ENCODE measurements around the gene MGAT5.

Gene MGAT5

DNA sequence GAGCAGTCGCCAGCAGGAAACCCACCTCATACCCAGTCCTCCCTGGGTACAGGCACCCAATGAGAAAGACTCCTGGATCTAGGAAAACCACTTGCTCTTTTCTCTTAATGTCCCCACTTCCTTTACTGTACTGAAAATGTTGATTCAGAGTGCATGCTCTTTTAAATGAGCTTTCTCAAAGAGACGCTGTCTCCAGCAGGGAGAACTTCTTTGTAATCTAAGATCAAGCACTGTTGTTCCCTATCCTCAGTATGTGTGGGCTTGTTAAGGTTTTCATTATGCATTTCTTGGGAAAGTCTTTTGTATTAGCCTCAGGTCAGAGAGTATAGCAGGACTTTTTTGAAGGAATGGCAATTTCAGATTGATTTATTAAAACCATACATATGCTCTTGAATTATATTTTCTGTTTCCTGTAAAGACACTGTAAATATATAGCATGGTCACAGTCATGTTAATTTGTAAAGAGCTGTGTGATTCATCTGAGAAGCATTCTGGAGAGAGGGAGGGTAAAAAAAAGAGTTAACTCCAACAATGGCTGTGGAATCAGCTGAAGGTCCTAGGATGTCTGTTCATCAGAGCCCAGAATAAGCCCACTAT, 178.1 kb downstream of the MGAT5 start:
- no peak for DNase-seq

DNA sequence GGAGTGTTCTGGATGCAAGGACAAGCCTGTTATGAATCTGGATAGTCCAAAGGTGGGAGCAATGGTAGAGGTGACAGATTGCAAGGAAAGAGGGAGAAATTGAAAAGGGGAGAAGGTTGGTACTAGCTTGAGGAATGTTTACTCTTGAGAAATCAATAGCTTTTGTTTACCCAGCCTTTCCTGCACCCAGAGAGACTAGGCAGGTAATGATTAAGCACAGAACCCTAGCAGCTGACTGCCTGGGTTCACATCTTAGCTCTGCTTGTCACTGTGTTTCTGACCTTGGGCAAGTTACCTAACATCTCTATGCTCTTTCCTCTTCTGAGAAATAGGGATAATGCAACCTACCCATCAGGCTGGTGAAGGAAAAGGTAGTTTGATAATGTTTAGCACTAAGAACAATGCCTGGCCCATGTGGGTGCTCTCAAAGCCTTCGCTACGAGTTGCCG, 178.6 kb downstream of the MGAT5 start:
- no peak for DNase-seq

DNA sequence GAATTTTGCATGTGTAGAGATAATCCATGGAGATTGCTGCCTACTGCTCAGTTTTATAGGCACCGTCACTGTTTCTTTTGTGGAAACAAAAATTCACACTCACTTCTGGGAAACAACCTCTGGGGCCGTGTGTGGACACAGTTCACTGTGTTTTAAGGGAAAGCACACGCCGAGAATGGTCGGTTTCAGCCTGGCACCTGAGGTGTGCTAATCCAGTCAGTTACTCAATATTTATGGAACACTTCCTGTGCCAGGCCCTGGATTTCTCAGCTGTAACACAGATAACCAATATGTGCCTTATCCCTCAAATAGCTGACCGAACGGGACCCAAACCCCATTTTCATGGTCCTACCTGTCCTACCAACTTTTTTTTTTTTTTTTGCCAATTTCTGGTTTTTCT, 179.6 kb downstream of the MGAT5 start:
- no peak for DNase-seq

DNA sequence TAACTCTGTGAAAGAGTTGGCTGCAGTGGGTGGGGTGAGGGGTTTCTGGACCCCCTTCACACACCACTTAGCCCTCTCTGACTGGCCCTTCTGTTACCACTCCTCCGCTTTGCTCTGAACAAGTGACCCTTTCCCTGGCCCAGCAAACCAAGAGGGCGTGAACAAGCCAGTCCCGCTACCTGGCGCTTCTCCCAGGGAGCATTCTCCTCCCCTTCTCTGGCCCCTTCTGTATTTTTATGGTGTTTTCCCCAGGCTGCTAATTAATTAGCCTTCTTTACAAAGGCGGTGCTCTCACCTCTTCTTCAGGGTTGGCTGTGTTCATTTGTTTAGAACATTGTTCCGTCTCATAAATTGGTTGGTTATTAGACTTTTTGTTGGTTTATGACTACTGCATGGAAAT, 180.1 kb downstream of the MGAT5 start:
- no peak for DNase-seq

DNA sequence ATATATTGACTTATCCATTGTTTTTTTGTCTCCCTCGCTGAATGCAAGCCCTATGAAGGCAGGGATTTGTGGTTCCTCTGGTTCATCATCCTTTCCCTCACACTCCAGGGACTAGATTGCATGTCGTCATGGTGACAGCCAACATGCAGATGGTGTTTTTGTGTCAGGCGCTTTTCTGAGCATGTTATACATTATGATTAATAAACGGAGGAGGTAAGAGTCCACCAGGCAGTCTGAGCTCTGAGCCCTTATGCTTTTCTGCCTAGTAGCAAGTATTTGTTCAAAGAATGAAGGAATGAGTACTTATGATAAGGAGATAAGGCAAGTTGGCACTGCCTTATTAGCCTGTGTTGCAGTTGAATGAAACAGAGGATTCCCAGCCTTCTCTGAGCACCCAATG, 181.6 kb downstream of the MGAT5 start:
- no peak for DNase-seq

DNA sequence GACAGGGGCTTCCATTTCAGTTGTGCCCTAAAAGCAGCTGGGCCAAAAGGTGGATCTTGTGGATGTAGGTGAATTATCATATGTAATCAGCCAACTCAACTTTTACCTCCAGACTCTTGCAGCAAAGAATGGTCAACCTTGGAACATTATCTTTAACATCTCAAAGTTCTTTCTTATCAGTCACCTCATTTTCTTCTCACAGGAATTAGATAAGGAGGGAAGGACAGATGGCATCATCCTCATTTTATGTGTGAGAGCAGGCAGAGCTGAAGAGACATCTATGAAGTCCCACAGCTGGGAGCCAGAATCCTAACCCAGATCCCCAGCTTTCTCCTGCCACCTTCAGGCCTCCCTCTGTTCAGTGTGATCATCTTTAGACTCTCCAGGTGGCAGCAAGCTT, 182.1 kb downstream of the MGAT5 start:
- no peak for DNase-seq

DNA sequence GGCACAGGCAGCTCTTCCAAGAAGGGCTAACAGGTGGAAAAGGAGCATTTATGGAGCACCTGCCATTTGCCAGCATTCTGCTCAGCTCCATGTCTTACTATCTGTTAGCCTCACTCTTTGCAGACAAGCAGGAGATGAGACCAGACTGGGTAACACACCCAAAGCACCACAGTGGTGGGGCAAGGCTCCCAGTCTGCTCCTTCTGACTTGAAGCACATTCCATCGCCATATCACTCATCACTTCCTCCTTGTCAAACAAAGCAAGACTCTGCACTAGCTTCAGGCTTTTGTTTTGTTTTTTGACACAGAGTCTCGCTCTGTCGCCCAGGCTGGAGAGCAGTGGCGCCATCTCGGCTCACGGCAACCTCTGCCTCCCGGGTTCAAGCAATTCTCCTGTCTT, 182.8 kb downstream of the MGAT5 start:
- no peak for DNase-seq

DNA sequence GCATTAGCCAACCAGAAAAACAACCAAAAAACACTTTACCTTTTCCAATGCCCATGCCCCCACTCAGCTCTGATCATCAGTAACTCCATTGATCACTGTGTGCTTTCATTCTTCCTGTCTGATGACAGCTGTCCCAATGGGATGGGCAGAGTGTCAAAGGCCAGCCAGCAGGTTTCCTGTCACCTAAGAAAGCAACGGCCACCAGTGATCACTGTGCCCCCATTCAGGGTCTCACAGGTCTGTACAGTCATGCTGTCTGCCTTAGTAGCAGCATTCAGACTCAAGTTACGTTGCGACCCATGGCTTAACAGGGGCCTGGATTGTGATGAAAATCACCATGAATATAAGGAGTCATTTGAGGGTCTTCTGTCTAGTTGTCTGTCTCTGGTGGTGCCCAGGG, 184.5 kb downstream of the MGAT5 start:
- DNase-seq: peak in 1 of 2 experiments; percentile 7

DNA sequence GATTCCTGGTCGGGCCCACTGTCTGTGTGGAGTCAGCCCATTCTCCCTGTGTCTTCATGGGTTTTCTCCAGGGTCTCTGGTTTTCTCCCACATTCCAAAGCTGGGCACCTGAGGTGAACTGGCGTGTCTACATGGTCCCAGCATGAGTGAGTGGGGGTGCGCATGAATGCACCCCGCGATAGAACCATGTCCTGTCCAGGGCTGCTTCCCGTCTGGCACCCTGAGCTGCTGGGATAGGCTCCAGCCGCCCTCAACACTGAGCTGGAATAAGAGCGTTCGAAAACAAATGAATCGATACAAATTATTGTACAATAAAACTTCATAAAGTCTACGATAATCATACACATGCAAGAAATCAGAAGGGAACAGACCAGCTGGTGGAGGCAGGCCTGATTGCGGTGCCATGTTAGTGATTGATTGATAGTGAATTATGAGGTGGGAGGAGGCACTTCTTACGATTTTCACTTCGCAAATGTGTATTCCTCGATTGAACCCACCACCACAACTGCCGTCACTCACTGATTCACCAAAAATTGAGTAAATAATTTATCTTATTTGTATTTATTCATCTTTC, 186.6 kb downstream of the MGAT5 start:
- DNase-seq: no peak

DNA sequence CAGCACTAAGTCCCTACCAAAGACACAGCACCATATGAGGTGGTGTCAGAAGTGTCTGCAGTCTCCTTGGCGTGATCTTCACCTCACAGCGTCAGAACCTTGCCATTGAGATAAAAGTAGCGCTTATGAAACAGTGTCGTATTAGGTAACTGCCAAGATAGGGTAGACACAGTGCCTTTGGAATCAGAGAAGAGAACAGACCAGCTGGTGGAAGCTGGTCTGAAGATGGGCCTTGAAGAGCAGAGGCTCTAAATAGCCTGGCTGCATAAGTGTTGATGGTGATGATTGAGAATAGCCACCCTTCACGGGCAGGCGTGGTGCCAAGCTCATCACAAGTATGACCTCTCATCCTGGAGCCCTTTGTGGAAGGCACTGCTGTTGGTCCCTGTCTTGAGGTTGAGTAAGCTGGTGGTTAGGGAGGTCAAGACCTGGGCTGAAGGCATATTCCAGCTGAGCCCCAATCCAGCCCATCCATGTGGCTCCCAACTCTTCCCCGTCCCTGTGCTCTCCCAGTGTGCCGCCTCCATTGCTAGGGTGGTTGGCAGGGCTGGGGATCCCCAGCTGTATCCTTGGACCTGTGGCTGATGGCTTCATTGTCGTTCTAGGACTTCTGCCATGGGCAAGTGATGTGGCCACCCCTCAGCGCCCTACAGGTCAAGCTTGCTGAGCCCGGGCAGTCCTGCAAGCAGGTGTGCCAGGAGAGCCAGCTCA, 187.4 kb downstream of the MGAT5 start:
- DNase-seq: no peak

DNA sequence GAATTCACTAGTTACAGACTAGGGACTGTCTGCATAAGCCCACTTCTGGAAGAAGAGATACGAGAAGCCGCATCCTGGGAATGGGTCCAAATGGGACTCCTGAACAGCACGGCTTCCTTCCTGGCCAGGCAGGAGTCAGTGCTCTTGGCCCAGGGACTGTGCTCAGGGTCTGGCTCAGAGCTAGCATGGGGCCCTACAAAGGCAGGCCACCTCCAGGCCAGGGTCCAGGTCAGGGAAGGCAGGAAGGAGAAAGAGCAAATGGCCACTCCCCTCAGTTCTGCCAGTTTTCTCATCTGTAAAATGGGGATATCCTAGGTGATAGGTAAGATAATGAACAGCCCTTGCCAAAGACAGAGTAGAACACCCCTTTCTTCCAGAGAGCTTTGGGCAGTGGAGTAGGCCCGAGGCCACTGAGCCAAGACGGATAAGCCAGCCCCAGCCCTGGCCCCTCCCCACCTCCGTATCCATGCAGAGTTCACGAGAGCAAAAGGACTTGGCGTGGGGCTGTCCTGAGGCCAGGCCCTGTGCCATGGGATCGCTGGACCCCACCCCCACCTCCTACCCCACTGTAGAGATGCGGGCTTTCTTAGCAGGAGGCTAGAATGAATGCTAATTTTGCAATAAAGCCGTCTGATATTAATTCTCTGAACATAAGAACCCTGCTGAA, 190.1 kb downstream of the MGAT5 start:
- no peak for DNase-seq

DNA sequence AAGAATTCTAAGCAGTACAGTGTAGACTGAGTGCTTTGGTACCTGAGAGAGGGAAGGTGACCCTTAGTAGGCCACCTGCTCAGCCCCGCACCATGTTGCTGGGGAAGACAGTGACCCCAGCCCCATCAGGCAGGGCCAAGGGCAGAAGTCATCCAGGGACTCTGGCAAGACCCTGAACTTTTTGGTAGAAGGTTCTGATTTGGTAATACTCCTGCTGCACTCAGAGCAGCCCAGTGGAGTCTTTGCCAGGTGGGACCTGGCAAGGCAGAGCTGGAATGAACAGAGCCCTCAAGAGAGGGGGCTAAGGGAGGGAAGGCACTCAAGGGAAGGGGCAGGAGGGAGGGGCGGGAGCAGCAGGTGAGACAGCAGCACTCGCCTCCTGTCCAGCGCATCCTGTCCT, 191.2 kb downstream of the MGAT5 start:
- DNase-seq: no peak

DNA sequence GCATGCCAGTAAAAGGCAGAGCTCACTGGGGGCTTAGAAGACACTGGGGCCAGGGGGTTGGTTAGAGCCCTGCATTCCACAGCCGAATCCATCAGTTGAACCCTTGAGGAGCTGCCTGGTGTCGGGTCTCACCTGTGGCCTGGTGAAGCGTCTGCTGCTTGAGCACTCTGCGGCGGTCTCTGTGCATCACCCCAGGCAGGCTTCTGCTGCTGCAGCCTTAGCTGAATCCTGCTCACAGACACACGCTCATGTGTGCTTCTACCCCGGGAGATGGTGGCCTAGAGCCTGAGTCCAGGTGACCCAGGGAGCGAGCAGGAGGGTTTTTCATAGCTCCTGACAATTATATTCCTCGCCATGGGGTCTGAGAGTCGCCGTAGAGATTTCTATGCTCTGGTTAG, 192.1 kb downstream of the MGAT5 start:
- DNase-seq: no peak

DNA sequence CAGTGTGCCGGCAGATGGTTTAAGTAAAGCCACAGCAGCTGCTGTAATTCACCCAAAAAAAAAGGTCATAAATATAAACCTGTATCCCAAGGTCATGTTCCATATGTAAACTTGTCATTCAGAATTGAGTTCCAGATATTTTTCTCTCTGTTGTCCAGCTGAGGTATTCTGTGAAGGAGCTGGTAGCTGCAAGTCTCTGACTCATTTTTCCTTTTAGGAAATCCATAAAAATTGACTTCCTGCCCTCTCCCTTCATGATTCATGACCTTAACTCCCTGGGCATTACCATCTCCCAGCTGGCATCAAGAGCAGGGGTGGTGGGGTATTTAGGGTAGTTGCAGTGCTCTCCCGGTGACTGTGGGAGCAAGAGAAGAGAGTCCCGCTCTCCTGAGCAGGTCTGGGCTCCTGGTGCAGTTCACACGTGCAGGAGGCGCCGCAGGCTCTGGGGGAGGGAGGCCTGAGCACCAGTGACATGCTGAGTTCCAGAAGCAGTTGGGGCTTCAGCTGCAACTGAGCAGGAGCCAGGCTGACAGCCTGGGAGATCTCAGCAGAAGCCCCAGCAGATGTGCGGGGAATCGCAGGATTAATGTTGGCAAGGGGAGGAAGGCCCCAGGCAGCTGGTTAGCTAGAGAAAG, 192.6 kb downstream of the MGAT5 start:
- DNase-seq: no peak

DNA sequence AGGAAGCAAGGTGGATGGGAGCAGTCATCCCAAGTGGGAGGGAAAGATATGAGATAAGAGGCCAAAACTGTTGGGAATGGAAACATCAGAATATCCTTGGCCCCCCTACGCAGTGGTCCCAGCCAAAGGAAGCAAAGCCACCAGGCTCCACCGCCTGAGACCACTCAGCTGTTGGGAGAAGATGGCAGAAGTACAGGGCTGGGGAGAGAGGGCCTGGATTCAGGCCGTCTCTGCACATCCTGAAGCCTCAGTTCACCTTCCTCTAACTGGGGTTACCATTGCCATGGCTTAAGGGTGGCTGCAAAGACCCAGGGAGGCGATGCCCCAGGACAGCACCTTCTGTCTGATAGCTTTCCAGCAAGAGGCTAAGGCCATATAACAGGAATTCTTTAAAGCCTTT, 193.8 kb downstream of the MGAT5 start:
- DNase-seq: no peak

DNA sequence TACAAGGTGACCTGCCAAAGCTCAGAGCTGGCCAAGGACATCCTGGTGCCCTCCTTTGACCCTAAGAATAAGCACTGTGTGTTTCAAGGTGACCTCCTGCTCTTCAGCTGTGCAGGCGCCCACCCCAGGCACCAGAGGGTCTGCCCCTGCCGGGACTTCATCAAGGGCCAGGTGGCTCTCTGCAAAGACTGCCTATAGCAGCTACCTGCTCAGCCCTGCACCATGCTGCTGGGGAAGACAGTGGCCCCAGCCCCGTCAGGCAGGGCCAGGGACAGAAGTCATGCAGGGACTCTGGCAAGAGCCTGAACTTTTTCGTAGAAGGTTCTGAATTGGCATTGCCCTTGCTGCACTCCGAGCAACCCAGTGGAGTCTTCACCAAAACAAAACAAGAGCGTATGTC, 194.8 kb downstream of the MGAT5 start:
- DNase-seq: no peak

DNA sequence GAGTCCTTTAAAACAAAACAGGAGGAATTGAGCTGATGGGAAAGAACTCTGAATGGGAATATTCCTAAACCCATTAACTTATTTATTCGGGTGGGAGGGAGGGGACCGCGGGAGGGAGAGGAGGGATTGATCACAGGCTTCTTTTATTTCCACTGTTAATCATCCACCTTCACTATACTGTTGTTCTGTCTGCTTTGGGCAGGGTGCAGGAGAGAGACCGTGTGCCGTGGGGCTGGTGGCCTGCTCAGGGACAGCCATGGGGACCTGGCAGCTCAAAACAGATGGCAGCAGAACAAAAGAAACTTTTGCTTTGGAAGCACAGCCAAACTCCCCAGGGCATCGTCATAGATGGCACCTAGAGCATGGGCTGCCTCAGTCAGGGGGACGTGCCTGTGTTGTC, 195.3 kb downstream of the MGAT5 start:
- no peak for DNase-seq

DNA sequence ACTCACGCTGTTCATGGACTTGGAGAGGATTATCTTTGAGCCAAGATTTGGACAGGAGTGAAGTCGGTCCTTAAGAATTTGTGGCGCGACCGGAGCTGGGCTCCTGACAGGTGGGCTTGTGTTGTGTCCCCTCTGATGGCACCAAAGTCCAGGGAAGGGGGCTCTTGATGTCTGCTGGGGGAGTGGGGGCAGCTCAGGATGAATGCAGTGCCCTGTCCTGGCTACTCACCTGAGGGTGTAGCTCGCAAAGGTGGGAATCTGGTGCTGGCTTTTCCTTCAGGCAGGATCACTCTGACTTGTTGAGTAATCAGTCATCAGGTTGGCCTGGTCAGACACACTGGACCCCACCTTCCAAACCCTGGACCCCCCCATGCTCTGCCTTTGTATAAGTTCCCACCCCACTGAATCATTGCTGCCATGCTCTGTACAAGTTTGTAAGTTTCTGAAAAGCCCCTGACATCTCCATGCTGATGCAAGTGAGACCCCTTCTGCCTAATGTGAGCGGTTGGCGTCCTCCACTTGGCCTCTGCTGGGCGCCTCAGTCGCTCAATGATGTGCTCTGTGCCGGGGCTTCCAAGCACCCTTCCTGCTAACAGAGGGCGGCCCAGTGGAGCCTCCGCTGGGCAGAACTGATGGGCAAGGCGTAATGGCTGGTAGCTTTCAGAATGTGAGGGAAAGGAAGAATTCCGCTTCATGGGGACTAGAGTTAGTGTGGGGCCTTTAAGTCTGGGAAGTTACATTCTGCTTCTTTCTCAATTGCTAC, 196.1 kb downstream of the MGAT5 start:
- no peak for DNase-seq

DNA sequence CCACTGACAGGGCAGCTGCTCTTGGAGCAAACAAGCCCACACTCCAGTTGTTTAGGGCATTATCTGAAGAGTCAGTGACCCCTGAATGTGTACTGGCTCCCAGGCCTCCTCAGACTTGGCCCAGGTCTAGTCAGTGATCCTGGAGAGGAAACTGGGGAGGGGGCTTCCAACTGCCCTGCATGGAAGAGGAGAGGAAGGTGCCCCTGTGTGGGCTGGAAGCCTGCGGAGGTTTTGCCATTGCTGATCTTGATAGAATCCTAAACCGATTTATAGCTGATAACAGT, 197.4 kb downstream of the MGAT5 start:
- no peak for DNase-seq

DNA sequence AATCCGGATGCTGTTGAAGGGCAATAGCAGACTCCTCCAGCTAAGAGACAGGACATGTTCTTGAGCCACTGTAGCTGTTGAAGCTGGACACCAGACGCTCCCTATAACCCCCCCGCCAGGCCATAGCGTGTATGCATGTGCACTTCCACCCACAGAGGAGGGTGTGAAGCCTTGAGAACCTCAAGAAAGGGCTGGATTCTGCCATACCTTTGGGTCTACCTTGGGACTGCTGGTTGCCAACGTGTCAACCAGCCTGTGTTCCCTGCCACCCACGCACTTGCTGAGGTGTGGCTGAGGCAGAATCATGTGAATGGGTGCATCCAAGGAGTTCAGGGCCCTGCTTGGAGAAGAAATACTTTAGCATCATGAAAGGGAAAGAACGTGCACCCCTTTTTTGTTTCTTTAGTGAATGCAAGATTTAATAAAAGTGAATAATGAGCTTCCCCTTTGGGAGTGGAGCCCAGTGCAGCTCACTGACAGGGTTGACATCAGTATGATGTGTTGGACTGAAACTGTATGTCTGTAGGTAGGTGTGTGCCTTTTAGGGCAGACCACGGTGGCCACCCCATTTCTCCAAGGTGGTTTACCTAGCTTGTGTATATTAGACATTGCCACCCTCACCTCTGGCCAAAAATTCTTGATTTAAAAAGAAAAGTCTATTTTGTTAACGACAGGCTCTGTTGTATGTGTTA, 198.3 kb downstream of the MGAT5 start:
- no peak for DNase-seq

DNA sequence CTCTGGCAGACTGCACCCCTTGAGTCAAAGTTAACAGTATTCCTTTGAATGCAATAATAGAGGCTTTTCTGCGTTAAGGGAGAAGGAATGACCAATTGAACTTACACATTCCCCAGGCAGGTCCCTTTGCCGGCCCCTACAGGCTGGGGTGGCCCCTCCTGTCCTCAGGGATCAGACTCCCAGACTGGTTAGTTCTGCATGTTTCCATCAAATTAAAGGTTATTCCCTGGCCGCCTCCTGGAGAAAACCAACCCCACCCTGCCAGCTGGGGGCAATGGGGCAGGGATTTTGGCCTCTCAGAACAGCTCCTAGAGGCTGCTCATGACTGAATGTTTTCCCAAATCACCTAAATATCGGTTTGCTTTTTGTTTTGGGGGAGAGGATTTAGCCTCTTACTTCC, 199.6 kb downstream of the MGAT5 start:
- DNase-seq: no peak

DNA sequence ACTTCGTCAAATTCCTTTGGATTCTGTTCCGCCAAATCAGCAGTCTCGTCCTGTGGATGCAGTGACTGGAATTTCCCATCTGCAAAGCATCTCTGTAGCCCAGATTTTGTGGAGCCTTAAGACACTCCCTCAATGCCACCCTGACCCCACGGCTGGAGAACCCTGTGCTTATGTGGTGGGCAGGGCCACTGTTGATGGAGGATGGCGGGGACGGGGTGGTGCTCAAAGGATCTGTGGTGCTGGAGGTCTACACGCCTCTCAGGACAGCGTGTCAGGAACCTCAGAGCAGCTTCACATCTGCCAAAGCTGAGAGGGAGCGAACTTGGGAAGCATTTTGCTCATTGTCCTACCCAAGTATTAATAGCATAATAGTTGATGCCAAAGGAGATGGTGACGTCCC, 200.1 kb downstream of the MGAT5 start:
- no peak for DNase-seq

DNA sequence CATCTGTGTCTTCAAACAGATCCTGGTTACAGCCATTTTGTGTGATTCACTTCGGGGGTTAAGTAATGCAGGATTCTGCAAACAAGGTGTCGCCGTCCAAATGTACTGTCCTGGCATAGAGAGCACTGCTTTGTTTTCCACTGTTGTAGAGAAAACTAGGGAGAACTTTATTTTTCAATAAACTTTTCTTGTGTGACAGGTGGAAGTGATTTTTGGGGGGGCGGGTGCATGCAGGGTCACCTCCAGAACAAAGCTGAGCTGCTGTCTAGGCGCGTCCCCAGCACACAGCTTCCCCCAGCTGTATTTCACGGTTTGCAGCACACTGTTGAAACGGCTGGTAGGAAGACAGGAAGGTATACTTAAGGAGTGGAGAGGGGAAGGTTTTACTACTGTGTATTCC, 200.6 kb downstream of the MGAT5 start:
- no peak for DNase-seq
